Effector CD8-positive, alpha-beta T cell (primary cell): ENCODE results near the gene KRT80.

Source experiments
- DNase-seq: peaks from one replicate; lab custom pipeline; 2025; lab: John Stamatoyannopoulos, UW

KRT80 gene

DNA sequence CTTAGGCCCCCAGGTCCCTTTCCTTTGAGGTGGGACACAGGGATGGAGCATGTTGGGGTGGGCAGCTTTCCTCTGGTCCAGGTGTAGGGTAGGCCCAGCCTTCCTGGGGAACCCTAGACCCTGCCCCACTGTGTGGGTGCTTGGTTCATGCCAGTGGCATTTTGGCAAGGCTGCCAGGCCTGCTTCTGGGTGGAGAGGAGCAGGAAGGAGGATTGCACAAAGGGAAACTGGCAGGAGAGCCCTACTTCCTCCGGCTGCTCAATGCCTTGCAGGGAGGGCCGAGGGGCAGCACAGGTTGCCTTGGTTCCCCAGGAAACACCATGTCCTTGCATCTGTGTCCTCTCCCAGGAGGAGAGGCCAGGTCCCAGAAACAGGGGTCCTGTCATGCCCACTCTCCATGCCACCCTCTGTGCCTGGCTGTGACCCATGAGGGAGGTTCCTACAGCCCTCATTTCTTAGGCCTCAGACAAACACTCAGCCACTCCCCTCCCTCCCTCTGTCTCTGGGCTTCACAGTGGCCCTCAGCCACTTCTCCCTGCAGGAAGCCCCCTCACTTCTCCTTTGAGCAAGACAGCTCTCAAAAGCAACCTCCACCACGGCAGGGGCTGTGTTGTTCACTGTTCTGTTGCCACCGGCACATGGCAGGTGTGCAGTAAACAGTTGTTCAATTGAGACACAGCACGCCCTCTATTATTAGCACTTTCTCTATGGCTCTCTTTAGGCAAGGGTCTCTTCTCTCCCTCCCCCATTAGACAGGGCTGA, 6.8 kb upstream of the KRT80 start:
- DNase-seq = no peak

DNA sequence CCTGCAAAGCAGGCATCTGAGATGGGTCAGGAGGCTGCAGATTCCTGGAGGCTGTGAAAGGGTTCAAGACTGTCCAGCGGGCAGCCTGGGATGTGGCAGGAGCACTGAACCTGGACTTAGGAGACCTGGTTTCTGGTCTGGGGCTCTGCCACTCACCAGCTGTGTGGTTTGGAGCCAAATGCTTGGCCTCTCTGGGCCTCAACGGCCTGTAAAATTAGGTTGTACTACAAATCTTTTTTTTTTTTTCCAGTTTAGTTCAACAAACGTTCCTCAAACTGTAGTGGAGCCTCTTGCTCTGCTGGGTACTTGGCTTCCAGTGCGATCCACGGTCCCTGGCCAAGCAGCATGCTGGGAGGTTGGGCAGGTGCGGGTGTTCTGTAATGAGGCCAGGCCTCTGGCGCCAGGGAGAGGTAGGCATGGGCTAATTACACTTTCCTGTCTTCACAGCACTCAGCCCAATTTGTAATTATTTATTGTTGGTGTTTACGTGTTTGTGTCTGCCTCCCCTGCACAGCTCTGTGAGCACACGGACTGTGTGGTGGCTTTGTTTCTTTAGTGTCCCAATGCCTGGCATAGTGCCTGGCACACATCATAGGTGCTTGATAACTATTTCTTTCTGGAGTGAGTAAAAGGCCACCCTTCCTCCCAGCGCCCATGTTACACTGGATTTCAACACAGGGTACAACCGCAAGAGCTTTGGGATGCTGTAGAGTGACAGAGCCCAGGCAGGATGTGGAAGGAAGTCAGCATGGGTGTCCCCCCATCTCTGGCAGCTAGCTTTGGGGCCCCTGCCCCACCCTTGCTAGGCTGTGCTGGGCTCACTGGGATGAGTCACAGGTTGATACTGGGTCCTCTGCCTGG, 5.8 kb upstream of the KRT80 start:
- DNase-seq = no peak

GRCh38 chr12:52195065-52195730, 3.4 kb upstream of the KRT80 start:
- no peak for DNase-seq

- no peak for DNase-seq
Observed at GRCh38 chr12:52193991-52194390, 2.2 kb upstream of the KRT80 start.

DNA sequence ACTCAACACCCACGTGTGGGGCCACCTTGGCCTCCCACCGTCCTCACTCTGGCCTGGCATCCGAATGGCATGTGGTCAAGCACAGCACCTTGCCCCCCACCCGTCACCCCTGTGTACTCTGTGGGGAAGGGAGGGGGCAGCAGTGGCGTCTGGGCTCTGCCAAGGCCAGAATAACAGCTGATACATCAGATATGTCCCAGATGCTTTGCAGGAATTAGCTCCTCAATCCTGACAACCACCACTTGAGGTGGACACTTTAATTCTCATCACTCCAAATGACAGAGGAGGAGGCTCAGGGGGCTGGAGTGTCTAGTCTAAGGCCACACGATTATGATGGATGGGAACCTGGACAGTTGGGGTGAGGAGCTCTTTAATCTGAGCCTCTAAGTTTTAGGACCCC, 1.7 kb upstream of the KRT80 start:
- no peak for DNase-seq

DNA sequence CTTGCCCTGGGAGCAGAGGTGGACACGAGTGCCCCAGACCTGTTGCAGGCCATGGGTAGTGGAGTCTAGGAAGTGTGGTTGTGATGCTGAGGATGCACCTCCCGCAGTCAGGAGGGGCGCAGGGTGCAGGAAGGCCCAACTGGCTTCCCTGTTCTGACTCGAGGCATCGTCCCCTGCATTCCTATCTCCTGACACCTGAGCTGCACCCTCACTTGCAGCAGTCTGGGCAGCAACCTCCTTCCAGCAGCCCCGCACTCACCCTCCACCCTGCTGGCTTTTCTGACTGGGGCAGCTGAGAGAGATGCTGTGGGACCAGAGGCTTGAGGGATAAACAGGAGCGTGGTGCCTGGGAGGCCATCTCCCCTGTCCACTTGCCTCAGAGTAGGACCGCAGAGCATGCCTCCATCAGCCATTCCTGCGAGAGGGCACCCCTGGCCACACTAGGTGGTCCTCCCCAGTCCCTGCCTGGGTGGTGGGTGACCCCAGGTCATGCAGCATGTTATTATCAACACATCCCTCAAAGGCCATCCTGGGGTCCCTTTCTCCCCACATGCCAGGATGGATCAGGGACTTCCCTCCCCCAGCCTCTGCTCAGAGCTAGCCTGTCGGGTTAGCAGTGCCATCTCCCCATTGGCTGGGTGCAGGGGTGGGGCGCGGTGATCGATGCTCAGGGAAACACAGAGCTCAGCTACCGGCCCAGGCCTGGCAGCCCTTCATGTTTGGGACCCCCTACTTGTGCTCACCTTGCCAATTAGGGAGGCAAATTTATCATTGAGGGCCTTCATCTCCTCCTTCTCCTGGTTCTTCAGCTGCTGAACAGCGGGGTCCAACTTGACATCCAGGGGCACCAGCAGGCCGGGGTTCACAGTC, 719 bp downstream of the KRT80 start:
- DNase-seq = no peak

- DNase-seq = no peak
Observed at GRCh38 chr12:52189376-52190174, 2.2 kb downstream of the KRT80 start.

- no peak for DNase-seq
Observed at GRCh38 chr12:52188658-52189057, 3.2 kb downstream of the KRT80 start.

DNA sequence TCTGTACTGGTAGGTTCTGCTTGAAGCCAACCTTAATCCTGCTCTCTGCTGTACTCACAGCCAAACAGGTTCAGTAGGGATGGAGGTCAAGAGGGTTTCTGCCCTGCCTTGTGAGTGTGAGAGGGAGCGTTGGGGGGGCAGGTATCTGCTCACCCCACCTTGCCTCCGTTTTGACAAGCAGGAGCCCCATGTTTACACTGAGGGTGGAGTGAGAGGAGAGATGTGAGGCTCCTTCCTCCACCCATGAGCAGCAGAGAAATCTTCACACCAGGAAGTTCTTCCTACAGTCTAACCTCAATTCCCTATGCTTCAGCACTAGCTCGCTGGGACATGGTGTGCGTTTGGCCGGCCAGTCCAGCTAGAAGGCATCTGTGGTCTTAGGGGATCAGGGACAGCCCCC, 4.2 kb downstream of the KRT80 start:
- DNase-seq = no peak

DNA sequence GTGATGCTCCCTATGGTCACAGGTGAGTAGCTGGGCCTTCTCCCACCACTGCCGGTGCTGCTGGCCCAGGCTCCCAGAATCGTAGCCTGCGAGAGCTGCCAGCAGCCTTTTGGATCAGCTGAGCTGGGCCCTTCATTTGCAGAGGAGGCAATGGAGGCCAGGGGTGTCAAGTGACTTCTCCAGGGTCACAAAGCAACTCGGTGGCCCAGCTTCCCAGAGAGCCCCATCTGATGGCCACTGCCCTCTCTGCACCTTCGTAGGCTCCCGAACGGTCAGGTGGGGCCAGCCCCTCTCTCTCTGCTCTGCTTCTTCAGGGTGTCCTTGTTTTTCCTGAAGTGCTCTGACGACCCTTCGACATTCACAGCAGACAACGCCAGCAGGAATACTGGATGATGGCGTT, 4.6 kb downstream of the KRT80 start:
- no peak for DNase-seq

DNA sequence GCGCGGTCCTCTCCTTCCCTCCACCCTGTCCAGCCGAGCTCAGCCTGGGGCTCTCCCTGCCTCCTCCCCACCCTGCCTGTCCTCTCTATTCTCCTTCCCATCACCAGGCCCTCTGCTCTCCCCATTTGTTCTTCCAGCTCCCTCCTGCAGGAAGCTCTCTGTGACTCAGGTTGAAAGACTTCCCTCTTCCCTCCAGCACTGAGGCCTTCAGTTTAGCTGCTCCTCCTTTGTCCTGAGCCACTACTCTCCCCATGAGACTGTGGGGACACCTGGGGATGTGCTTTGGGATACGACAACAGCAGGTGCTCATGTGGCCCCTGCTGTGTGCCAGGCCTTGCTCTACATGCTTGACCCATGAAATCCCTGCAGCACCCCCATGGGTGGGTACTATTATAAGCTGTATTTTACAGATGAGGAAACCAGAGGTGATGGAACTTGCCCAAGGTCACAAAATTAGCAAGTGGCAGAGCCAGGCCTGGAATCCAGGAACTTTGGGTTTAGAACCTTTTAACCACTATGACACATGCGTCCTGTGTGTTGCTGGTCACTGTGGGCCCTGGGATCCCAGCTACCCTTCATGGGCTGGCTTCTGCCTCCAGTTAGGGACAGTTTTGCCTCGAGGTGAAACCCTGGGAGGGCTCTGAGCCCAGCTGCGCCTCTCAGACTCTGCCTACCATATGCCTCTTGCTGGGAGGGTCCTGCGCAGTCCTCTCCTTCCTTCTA, 5.5 kb downstream of the KRT80 start:
- no peak for DNase-seq

DNA sequence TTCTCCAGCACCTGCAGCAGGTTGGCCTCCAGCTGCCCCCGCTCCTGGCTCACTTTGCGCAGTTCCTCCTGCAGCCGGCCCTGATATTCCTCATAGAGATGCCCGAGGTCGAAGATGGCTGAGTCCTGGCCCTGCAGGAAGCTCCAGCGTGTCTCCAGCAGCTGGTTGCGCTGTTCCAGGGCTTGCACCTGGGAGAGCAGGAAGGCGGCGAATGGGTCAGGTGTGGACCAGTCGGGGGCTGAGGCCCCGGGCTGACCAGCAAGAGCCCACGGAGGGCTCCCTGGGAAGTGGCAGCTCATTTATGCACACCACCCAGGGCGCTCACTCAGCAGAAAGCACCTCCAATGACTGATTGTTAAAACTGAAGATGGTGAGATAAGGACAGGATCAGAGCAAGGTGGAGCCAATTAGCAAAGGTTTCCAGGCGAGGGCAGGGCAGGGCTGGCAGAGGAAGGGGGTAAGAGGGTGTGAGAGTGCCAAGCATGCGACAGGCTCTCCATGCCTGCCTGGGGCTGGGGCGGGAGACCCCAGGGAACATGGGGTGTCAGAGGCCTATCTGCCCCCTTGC, 6.3 kb downstream of the KRT80 start:
- DNase-seq = no peak

GRCh38 chr12:52184813-52185212, 7.0 kb downstream of the KRT80 start:
- no peak for DNase-seq

DNA sequence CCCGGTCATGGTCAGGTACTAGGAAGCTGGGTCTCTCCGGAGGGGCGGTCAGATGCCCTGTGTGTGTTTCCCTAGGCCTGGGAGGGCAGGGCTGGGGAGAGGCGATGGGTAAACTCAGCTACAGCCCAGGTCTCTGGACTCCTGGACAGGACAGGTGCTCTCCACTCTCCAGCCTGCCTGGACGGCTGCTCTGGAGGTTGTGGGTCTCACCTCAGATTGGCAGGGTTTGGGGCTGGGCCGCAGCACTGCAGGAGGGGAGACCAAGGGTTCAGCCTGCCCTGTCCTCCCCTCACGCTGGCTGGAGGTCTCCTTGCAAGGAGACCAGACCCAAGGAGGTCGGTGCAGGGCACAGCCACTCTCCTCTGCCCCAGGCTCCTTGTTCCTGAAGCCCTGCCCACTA, 7.8 kb downstream of the KRT80 start:
- DNase-seq = no peak

GRCh38 chr12:52183544-52183910, 8.3 kb downstream of the KRT80 start:
- DNase-seq = no peak

DNA sequence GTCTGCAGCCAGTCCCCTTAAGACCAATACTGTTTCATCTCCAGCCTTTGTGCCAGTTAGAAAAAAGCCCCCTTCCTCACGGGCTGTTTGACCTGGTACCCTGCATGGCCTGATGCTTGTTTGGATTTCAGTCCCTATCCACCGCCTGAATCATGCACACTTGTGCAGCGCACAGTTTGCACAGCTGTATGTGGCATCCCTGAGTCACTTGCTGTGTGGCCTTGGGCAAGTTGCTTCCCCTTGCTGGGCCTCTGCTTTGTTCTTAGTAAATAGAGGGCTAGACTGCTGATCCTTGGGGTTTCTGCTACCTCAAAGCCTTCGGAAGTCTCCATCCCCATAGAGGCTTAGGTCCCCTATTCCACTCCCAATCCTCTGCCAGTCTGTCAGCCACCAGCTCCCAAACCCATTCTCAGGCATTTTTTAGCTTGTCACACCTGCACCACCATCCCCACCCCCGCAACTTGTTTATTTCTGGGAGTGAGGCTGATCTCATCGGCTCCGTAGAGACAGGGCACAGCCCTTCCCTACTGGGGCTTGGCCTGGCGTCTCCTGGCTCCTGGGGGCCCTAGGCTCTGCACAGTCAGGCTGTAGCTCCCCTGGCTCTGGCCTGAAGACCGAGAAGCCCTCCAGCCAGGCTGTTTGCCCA, 8.8 kb downstream of the KRT80 start:
- no peak for DNase-seq

- no peak for DNase-seq
Observed at GRCh38 chr12:52182384-52182783, 9.4 kb downstream of the KRT80 start.

DNA sequence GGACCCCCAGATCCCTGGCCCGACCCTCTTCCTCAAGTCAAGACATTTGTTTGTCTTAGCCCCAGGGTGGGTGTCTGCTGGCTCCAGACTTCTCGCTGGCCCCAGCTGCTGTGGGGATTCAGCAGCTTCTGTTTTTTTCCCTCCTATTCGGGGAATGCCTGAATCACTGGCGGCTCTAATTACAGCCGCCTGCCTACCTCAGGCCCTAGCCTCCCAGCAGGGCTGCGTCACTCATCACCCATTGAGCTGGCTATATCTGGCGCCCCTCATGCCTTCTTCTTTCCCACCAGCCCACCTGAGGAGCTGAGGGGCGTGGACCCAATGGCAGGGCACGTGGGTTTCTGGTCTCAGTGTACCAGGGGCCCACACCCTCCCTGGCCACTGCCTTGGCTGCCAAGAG, 10.1 kb downstream of the KRT80 start:
- DNase-seq = no peak

GRCh38 chr12:52180971-52181628, 10.7 kb downstream of the KRT80 start:
- DNase-seq = no peak
